Stimulated activated effector memory CD8-positive, alpha-beta T cell treated with anti-CD3 and anti-CD28 coated beads, Interleukin-12 subunit alpha, Interleukin-12 subunit beta, amount 100 ng/mL, for 72 hours (primary cell): ENCODE data around the gene C9orf50.

Experiments used
- ATAC-seq: fragments of 150-1000 bp; cut with Tn5 transposase; 2 replicates; pipeline ENCODE4 v1.10.0; 2021
- DNase-seq, 2 donors: peaks; one replicate each; pipeline ENCODE4 v3.0.0; 2021 to 2022; ENCODE audit warnings: low spot score in 2 of 2
- H3K27ac Mint-ChIP-seq: one replicate; pipeline ENCODE4 v1.8.0; 2022; ENCODE audit warnings: mild to moderate bottlenecking, mixed read lengths
- H3K36me3 Mint-ChIP-seq: one replicate; pipeline ENCODE4 v1.8.0; 2022; ENCODE audit warnings: mild to moderate bottlenecking, mixed read lengths
- H3K4me1 Mint-ChIP-seq: one replicate; pipeline ENCODE4 v1.8.0; 2022; ENCODE audit warnings: mixed read lengths
- H3K4me3 Mint-ChIP-seq: one replicate; pipeline ENCODE4 v1.8.0; 2022; ENCODE audit warnings: mild to moderate bottlenecking, mixed read lengths
- H3K9me3 Mint-ChIP-seq: one replicate; pipeline ENCODE4 v1.8.0; 2022; ENCODE audit warnings: mixed read lengths

Gene C9orf50

GRCh38 chr9:129569502-129570449, 51.1 kb downstream of the C9orf50 start:
- peaks cover 14% of the 10 kb centered on the region for H3K36me3 Mint-ChIP-seq
- peaks cover 43% of the 10 kb centered on the region for H3K4me1 Mint-ChIP-seq
- H3K27ac Mint-ChIP-seq: peak overlapping the region; percentile 87
- DNase-seq (no peak), ATAC-seq (no peak)
- no peaks in the 10 kb centered on the region for H3K9me3 Mint-ChIP-seq
- peak overlapping the region; percentile 69 for H3K4me3 Mint-ChIP-seq

- H3K36me3 Mint-ChIP-seq: peaks cover 14% of the 10 kb centered on the region
- DNase-seq (no peak), ATAC-seq (no peak)
- peak overlapping the region; percentile 69 for H3K4me3 Mint-ChIP-seq
- H3K9me3 Mint-ChIP-seq: no peaks in the 10 kb centered on the region
- peak overlapping the region; percentile 87 for H3K27ac Mint-ChIP-seq
- H3K4me1 Mint-ChIP-seq: peaks cover 43% of the 10 kb centered on the region
These were observed 52.1 kb downstream of the C9orf50 start for GRCh38 chr9:129568560-129569501.

DNA sequence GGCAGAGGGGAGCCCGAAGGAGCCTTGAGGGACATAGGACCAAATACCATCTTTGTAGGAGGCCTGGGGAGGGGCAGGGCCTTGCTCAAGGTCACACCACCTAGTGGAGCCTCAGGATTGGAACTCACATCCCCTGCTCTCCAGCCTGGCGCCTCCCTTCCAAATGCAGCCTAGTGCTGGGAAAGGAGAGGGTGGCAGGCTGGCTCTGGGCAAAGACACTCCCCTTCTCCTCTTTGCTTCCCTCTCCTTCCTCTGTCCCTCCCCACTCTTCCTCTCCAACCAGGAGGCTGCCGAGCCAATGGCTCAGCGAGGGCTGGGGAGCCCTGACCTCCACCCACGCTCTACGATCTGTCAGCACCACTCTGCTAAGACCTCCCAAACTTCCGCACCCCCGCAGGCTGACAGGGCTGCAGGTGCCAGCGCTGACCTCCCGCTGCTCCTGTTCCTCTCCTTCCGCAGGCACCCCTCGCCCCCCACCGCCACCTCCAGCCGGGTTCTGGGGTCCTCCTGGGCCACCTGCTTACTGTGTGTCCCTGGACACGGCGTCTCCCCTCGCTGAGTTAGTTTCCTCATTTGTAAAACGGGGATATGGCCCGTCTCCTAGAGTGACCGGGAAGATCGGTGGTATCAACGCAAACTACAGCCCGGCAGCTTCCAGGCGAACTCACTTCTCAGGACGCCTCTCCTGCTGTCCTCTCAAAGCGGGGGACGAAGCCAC, 52.9 kb downstream of the C9orf50 start:
- Mint-ChIP-seq H3K4me1 (peaks cover 41% of the 10 kb centered on the region), H3K36me3 (peaks cover 14% of the 10 kb centered on the region), H3K9me3 (no peaks in the 10 kb centered on the region), H3K27ac (no peak overlapping the region), H3K4me3 (peak overlapping the region; percentile 69)
- no peak for DNase-seq
- no peak for ATAC-seq

DNA sequence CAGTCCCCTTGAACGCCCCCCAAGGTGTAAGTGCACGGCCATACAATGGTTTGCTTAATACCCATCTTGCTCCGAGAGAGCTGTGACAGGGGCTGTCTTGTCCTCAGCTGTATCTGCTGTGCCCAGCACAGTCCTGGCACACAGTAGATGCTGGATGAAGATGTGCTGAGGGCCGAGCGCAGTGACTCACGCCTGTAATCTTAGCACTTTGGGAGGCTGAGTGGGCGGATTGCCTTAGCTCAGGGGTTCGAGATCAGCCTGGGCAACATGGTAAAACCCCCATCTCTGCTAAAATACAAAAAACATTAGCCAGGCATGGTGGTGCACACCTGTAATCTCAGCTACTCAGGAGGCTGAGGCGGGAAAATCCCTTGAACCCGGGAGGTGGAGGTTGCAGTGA, 53.6 kb downstream of the C9orf50 start:
- H3K27ac Mint-ChIP-seq: no peak overlapping the region

DNA sequence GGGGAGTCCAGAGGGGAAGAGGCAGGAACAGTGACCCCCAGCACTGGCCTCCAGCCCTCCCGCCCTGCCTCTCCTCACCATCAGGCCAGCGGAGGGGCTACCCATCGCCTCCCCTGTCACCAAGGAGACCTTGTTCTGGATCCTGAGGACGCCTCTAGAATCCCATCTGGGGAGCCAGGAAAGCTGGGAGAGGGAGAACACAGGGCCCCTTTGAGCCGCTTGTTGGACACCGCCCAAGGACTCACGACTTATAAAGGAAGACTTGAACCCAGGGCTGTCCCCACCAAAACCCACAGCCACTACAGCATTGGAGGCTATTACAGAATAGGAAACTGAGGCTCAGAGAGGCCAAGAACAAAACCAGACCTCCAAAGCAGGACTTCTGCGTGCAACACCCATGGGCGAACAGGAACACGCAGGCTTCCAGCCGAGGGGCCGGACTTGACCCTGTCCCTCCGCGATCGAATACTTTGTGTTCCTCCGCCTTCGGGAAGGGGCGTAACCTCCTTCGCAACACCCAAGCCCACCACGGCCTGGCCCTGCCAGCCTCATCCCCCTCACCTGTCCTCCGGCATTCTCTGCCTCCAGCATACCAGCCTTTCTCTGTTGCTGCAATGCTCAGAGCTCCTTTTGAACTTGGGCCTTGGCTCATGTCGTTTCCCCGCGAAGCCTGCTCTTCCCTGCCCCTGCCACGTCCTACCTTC, 54.2 kb downstream of the C9orf50 start:
- Mint-ChIP-seq H3K4me1 (peaks cover 30% of the 10 kb centered on the region), H3K27ac (no peak overlapping the region), H3K9me3 (no peaks in the 10 kb centered on the region), H3K36me3 (peaks cover 14% of the 10 kb centered on the region), H3K4me3 (no peak overlapping the region)
- DNase-seq (no peak), ATAC-seq (no peak)

More for the DNA sequence above, 53.6 kb downstream of the C9orf50 start:
- DNase-seq (no peak), ATAC-seq (no peak)
- Mint-ChIP-seq H3K4me1 (peaks cover 36% of the 10 kb centered on the region), H3K4me3 (peak overlapping the region; percentile 69), H3K9me3 (no peaks in the 10 kb centered on the region), H3K36me3 (peaks cover 14% of the 10 kb centered on the region)

DNA sequence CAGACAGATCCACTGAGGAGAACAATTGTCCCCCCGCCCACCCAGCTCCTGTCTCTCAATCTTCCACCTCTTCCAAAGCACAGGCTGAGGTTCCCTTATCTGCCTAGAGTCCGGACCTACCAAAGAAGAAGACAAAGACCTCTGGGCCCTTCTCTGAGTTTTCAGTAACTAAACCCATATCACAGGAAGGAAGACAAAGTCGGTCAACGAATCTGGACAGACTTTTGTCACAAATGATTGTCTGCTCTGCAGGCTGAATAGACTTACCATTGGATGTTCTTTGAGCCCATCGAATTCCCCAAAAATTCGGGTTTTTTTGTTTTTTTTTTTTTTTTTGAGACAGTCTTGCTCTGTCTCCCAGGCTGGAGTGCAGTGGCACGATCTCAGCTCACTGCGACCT, 58.0 kb downstream of the C9orf50 start:
- H3K27ac Mint-ChIP-seq: no peak overlapping the region
- no peaks in the 10 kb centered on the region for H3K9me3 Mint-ChIP-seq
- ATAC-seq (no peak), DNase-seq (no peak)
- peaks cover 11% of the 10 kb centered on the region for H3K4me1 Mint-ChIP-seq
- no peak overlapping the region for H3K4me3 Mint-ChIP-seq
- peaks cover 3% of the 10 kb centered on the region for H3K36me3 Mint-ChIP-seq

GRCh38 chr9:129562514-129562913, 58.4 kb downstream of the C9orf50 start:
- H3K27ac Mint-ChIP-seq: no peak overlapping the region
- H3K4me3 Mint-ChIP-seq: no peak overlapping the region
- DNase-seq: no peak
- no peaks in the 10 kb centered on the region for H3K9me3 Mint-ChIP-seq
- H3K4me1 Mint-ChIP-seq: peaks cover 8% of the 10 kb centered on the region
- no peak for ATAC-seq
- H3K36me3 Mint-ChIP-seq: no peaks in the 10 kb centered on the region
